Vagina (tissue), 2 donors: ENCODE data around the gene DMAP1. TPM values are rescaled to one million over a fixed set of nuclear protein-coding genes. Genes with fewer than 3 reads are reported as not detected.
"Not testable (repeated sequence)": the region's sequence is repeated elsewhere in the genome, so short reads cannot be mapped to it uniquely, and the experiment has no call there.

ENCODE experiments used
- DNase-seq, 2 donors: peaks; one replicate each; pipeline ENCODE4 v3.0.0-alpha.2; 2017; ENCODE audit errors: extremely low spot score in 2 of 2
- H3K27ac ChIP-seq: fragments of 200-600 bp; sonication (generic); one replicate; pipeline ENCODE4 v1.5.1; 2019
- H3K27me3 ChIP-seq: fragments of 200-600 bp; sonication (generic); one replicate; pipeline ENCODE4 v1.5.1; 2019
- H3K36me3 ChIP-seq, 2 donors: fragments of 200-600 bp; sonication (generic); one replicate each; pipeline ENCODE4 v1.5.1; 2017 to 2019
- H3K4me1 ChIP-seq: fragments of 200-600 bp; sonication (generic); one replicate; pipeline ENCODE4 v1.5.1; 2019
- H3K4me3 ChIP-seq, 2 donors: fragments of 200-600 bp; sonication (generic); 1 replicate in 1 of 2; 2 replicates in 1 of 2; pipeline ENCODE4 v1.5.1; 2016 to 2019
- H3K9me3 ChIP-seq: fragments of 200-600 bp; sonication (generic); one replicate; pipeline ENCODE4 v1.5.1; 2019
- CTCF ChIP-seq, 3 experiments: fragments of 450-650 bp in 2 of 3; fragments of 200-600 bp in 1 of 3; sonication (generic) in 1 of 3; IDR thresholded peaks; one replicate each; pipeline ENCODE4 v1.5.1; 2017 to 2019; ENCODE audit warnings: antibody characterized with exemption in 3 of 3, mild to moderate bottlenecking in 2 of 3, moderate library complexity in 2 of 3
- POLR2A ChIP-seq, 2 donors: fragments of 450-650 bp; IDR thresholded peaks; one replicate each; pipeline ENCODE4 v1.6.1; 2017; ENCODE audit warnings: antibody characterized with exemption in 2 of 2, mild to moderate bottlenecking in 2 of 2, moderate library complexity in 2 of 2
- POLR2AphosphoS5 ChIP-seq, 2 donors: sonication (generic); formaldehyde crosslinking; IDR thresholded peaks; one replicate each; pipeline ENCODE4 v1.9.0; 2017; ENCODE audit warnings: antibody characterized with exemption in 2 of 2, mild to moderate bottlenecking in 2 of 2, low read depth in 1 of 2; ENCODE audit not compliant: insufficient read depth in 1 of 2
- intact Hi-C: fragments of 100-400 bp; cut with DNase I; formaldehyde crosslinking; loops from one replicate; pipeline ENCODE4 v1.15.1; 2023
- total RNA-seq: library from RNA; depleted of rRNA; stranded (reverse); fragments of >200 nt; gene quantifications from one replicate; pipeline ENCODE4 v1.2.3, GENCODE V29; 2016

DMAP1 gene
- total RNA-seq, 1 donor from 2014 or later = 52.3 TPM

GRCh38 chr1:44200336-44200735 lies 12.9 kb upstream of the DMAP1 start:
- intact Hi-C loops = no loop called here
- TF ChIP-seq CTCF (IDR thresholded peaks at IDR 0.05) = no peak
- no peak for TF ChIP-seq POLR2AphosphoS5 (IDR thresholded peaks at IDR 0.05; ENCODE audit: insufficient read depth in 1 of 2, low read depth in 1 of 2)
- no peak for TF ChIP-seq POLR2A (IDR thresholded peaks at IDR 0.05)
- H3K4me1 ChIP-seq = no peaks in the 10 kb centered on the region
- no peaks in the 10 kb centered on the region for H3K9me3 ChIP-seq
- DNase-seq = no peak
- no peak overlapping the region for H3K4me3 ChIP-seq
- H3K27ac ChIP-seq = no peak overlapping the region
- no peaks in the 10 kb centered on the region for H3K36me3 ChIP-seq
- no peaks in the 10 kb centered on the region for H3K27me3 ChIP-seq

- intact Hi-C loops, H3K36me3 ChIP-seq: not testable (repeated sequence)
Observed at GRCh38 chr1:44206545-44206944, 6.7 kb upstream of the DMAP1 start.

DNA sequence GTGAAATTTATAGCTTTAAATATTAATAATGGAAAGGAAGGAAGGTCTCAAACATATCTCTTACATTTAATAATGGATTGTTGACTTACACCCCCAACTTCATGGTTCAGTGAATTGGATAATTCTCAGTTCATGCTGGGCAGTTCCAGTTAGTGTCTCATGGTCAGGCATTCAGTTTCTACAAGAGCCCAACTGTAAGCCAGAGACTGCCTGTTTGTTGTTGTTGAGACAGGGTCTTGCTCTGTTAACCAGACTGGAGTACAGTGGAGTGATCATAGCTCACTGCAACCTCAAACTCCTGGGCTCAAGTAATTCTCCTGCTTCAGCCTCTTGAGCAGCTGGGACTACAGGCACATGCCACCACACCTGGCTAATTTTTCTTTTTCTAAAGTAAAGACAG lies 5.0 kb upstream of the DMAP1 start:
- TF ChIP-seq POLR2A (IDR thresholded peaks at IDR 0.05) (no peak), POLR2AphosphoS5 (IDR thresholded peaks at IDR 0.05; ENCODE audit: insufficient read depth in 1 of 2, low read depth in 1 of 2) (no peak), CTCF (IDR thresholded peaks at IDR 0.05) (no peak)
- intact Hi-C loops = no loop called here
- Histone ChIP-seq H3K27me3 (no peaks in the 10 kb centered on the region), H3K36me3 (no peaks in the 10 kb centered on the region), H3K27ac (no peak overlapping the region), H3K4me1 (peaks cover 12% of the 10 kb centered on the region), H3K4me3 (no peak overlapping the region), H3K9me3 (no peaks in the 10 kb centered on the region)
- no peak for DNase-seq

More at GRCh38 chr1:44206545-44206944, 6.7 kb upstream of the DMAP1 start:
- H3K9me3 ChIP-seq, H3K27ac ChIP-seq, H3K4me1 ChIP-seq, H3K4me3 ChIP-seq, H3K27me3 ChIP-seq, DNase-seq: not testable (repeated sequence)

DNA sequence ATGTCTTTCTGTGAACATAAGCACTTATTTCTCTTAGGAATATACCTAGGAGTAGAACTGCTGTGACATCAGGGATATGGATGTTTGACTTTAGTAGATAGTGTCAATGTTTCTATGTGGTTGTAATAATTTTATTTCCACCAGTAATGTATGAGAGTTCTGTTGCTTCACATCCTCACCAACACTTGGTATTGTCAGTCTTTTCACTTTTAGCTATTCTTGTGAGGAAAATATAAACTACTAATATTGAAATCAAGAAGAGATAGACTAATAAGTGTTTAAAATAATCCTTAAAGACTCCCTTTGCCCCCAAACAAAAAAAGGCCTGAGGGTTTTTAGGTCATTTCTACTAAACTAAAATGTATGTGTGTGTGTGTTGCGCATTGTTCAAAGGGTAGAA lies 2.7 kb upstream of the DMAP1 start:
- Histone ChIP-seq H3K36me3 (peaks cover 0 to 1% of the 10 kb centered on the region in 2 donors), H3K9me3 (no peaks in the 10 kb centered on the region), H3K27ac (no peak overlapping the region), H3K27me3 (no peaks in the 10 kb centered on the region), H3K4me3 (no peak overlapping the region), H3K4me1 (peaks cover 27% of the 10 kb centered on the region)
- DNase-seq = no peak
- intact Hi-C loops = no loop called here
- TF ChIP-seq POLR2A (IDR thresholded peaks at IDR 0.05) (no peak), CTCF (IDR thresholded peaks at IDR 0.05) (no peak), POLR2AphosphoS5 (IDR thresholded peaks at IDR 0.05; ENCODE audit: insufficient read depth in 1 of 2, low read depth in 1 of 2) (no peak)

DNA sequence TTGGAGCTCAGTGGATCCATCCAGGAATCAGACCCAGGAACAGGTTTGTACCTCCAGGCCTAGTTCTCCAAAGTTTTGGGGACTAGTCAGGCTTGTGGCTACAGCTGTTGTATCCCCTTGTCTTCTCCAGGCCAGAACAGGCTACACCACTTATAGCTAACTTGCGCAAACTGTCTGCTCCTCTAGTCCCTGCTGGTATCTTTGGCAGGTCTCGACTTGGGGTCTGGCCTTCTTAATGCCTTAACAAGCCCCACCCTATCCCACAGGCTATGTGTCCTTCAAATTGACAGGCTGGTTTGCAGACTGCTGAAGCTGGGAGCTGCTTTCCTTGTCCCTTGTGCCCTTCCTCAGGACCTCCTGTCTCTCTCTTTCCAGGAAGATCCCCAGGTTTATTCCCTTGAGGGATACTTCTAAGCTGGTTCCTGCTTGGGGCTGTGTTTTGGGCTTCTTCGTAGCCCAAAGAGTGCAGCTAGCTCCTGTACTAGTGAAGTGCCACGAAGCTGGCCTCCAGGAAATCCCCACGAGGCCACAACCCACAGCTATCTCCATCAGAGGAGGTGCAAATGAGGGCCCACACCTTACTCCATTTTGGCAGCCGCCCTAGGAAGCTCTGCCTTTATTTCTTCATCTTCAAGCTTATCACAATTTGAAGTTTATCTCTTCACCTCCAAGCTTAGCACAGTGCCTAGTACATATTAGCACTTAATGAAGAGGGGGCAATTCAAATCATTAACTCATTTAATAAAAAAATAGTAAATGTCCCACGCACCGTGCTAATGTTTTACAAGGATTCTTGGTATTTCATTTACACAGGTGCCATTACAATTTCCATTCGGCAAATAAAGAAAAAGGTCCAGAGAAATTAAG lies 683 bp upstream of the DMAP1 start:
- Histone ChIP-seq H3K4me3 (peak overlapping the region; percentile 86 to 91), H3K9me3 (no peaks in the 10 kb centered on the region), H3K27ac (peak overlapping the region; percentile 83), H3K4me1 (peaks cover 27% of the 10 kb centered on the region), H3K27me3 (no peaks in the 10 kb centered on the region), H3K36me3 (peaks cover 0 to 14% of the 10 kb centered on the region in 2 donors)
- no peak for DNase-seq
- intact Hi-C loops = no loop called here
- TF ChIP-seq POLR2A (IDR thresholded peaks at IDR 0.05) = no peak
- no peak for TF ChIP-seq CTCF (IDR thresholded peaks at IDR 0.05)
- TF ChIP-seq POLR2AphosphoS5 (IDR thresholded peaks at IDR 0.05; ENCODE audit: insufficient read depth in 1 of 2, low read depth in 1 of 2) = no peak
